SHP77 treated with DMSO at 0.1 percent for 48 hours (cell line): ENCODE measurements around the gene ELANE.
"Not testable (repeated sequence)": the region's sequence is repeated elsewhere in the genome, so short reads cannot be mapped to it uniquely, and the experiment has no call there.

Experiments used
- DNase-seq: peaks from one replicate; lab custom pipeline; 2025; lab: John Stamatoyannopoulos, UW

ELANE gene

GRCh38 chr19:862581-863314, 10.6 kb downstream of the ELANE start:
- no peak for DNase-seq

GRCh38 chr19:863315-863620, 11.2 kb downstream of the ELANE start:
- DNase-seq = no peak

- no peak for DNase-seq
Measured at GRCh38 chr19:866769-867300, 14.7 kb downstream of the ELANE start.

- no peak for DNase-seq
Measured at GRCh38 chr19:867301-867793, 15.2 kb downstream of the ELANE start.

GRCh38 chr19:867855-868457, 15.9 kb downstream of the ELANE start:
- no peak for DNase-seq

- no peak for DNase-seq
Measured at GRCh38 chr19:868458-869244, 16.5 kb downstream of the ELANE start.

- no peak for DNase-seq
Measured at GRCh38 chr19:869245-870177, 17.4 kb downstream of the ELANE start.

GRCh38 chr19:870314-870713, 18.2 kb downstream of the ELANE start:
- DNase-seq = no peak

- peak; percentile 80 for DNase-seq
Measured at GRCh38 chr19:870963-871401, 18.9 kb downstream of the ELANE start.

- no peak for DNase-seq
Measured at GRCh38 chr19:871446-872265, 19.6 kb downstream of the ELANE start.

- DNase-seq = no peak
Measured at GRCh38 chr19:872266-872951, 20.3 kb downstream of the ELANE start.

- DNase-seq = no peak
Measured at GRCh38 chr19:873084-873483, 21.0 kb downstream of the ELANE start.

GRCh38 chr19:873561-874041, 21.5 kb downstream of the ELANE start:
- DNase-seq = no peak

- DNase-seq = no peak
Measured at GRCh38 chr19:875265-875879, 23.3 kb downstream of the ELANE start.

- DNase-seq = no peak
Measured at GRCh38 chr19:876089-876488, 24.0 kb downstream of the ELANE start.

GRCh38 chr19:876780-877314, 24.7 kb downstream of the ELANE start:
- no peak for DNase-seq

- not testable (repeated sequence) for DNase-seq
Measured at GRCh38 chr19:877992-878660, 26.0 kb downstream of the ELANE start.

GRCh38 chr19:878751-879561, 26.9 kb downstream of the ELANE start:
- not testable (repeated sequence) for DNase-seq
